HepG2 (cell line): ENCODE results near the gene PDGFB. TPM values are rescaled to one million over a fixed set of nuclear protein-coding genes. Genes with fewer than 3 reads are reported as not detected.

Source experiments
- ATAC-seq: fragments of 200-7000 bp; cut with Tn5 transposase; 3 replicates; pipeline ENCODE4 v1.9.1; 2020; ENCODE audit warnings: mild to moderate bottlenecking, moderate library complexity
- BruUV-seq: library from RNA; stranded (reverse); fragments of 400-500 nt; replicated peaks from 2 replicates; lab custom pipeline; 2021; lab: Mats Ljungman, UMichigan
- CTCF ChIA-PET: fragments of 300-600 bp; formaldehyde crosslinking; extraction: SDS; loops from one replicate; lab custom pipeline; 2021; ENCODE audit warnings: low total read pairs, inconsistent platforms, low intra/inter-chr PET ratio; lab: Yijun Ruan, JAX
- POLR2A ChIA-PET: fragments of 350-600 bp; sonication (Branson Sonifier 250); formaldehyde crosslinking; loops from one replicate; lab custom pipeline; 2020; ENCODE audit warnings: antibody characterized with exemption, inconsistent platforms; lab: Yijun Ruan, JAX
- DNase-seq: peaks from one replicate; pipeline ENCODE4 v3.0.0-alpha.2; 2015; ENCODE audit warnings: low spot score
- FAIRE-seq: peaks from 3 replicates; lab custom pipeline; 2011; peaks lifted over from hg19 to GRCh38; lab: Jason Lieb, UNC
- H2AFZ ChIP-seq: one replicate; pipeline ENCODE4 v1.6.1; 2011; ENCODE audit warnings: low read length, inconsistent platforms
- H3K27ac ChIP-seq: fragments of 300-600 bp; 3 replicates; pipeline ENCODE4 v1.8.0; 2011; ENCODE audit warnings: mixed run types, mild to moderate bottlenecking, mixed read lengths, low read length, inconsistent platforms; ENCODE audit not compliant: insufficient read depth; ENCODE audit errors: extremely low read length
- H3K27me3 ChIP-seq, 2 experiments: fragments of 200-600 bp in 1 of 2; 2 replicates in 1 of 2; 3 replicates in 1 of 2; pipeline versions ENCODE4 v1.6.0 to v1.8.0; 2011; ENCODE audit warnings: low read length in 2 of 2, mild to moderate bottlenecking in 2 of 2, moderate library complexity in 2 of 2, inconsistent platforms in 1 of 2; ENCODE audit not compliant: insufficient read depth in 2 of 2, control insufficient read depth in 1 of 2
- H3K36me3 ChIP-seq, 2 experiments: fragments of 200-600 bp in 1 of 2; replicated peaks in 1 of 2; 2 replicates in 1 of 2; 3 replicates in 1 of 2; pipeline versions ENCODE4 v1.5.1 to v1.8.0; 2011; ENCODE audit warnings: low read length in 2 of 2, inconsistent platforms in 1 of 2; ENCODE audit not compliant: insufficient read depth in 2 of 2, control insufficient read depth in 1 of 2
- H3K4me1 ChIP-seq: 2 replicates; pipeline ENCODE4 v1.5.1; 2012; ENCODE audit warnings: low read length, inconsistent platforms; ENCODE audit not compliant: insufficient read depth
- H3K4me2 ChIP-seq: 2 replicates; pipeline ENCODE4 v1.6.0; 2011; ENCODE audit warnings: low read depth, low read length, inconsistent platforms
- H3K4me3 ChIP-seq, 3 experiments: fragments of 200-600 bp in 1 of 3; sonication (generic), shearing (Covaris generic) in 1 of 3; replicated peaks in 1 of 3; 2 replicates each; pipeline ENCODE4 v1.5.1; 2011 to 2016; ENCODE audit warnings: low read length in 3 of 3, inconsistent platforms in 2 of 3, low read depth in 2 of 3, mild to moderate bottlenecking in 2 of 3, control low read depth in 1 of 3, mixed read lengths in 1 of 3; ENCODE audit not compliant: insufficient read depth in 1 of 3
- H3K79me2 ChIP-seq: one replicate; pipeline ENCODE4 v1.6.1; 2011; ENCODE audit warnings: low read length, inconsistent platforms; ENCODE audit not compliant: insufficient read depth
- H3K9ac ChIP-seq: 2 replicates; pipeline ENCODE4 v1.6.0; 2011; ENCODE audit warnings: mild to moderate bottlenecking, low read depth, low read length, inconsistent platforms; ENCODE audit not compliant: insufficient read depth
- H3K9me3 ChIP-seq: 2 replicates; pipeline ENCODE4 v1.5.1; 2012; ENCODE audit warnings: mild to moderate bottlenecking, low read length
- H4K20me1 ChIP-seq: 2 replicates; pipeline ENCODE4 v1.6.0; 2011; ENCODE audit warnings: inconsistent platforms, mild to moderate bottlenecking, low read length, moderate library complexity; ENCODE audit not compliant: insufficient read depth
- ATM ChIP-seq: fragments of 450-650 bp; IDR thresholded peaks from 2 replicates; pipeline ENCODE4 v1.7.1; 2017; ENCODE audit warnings: mild to moderate bottlenecking, borderline replicate concordance
- CC2D1A ChIP-seq: sonication (generic); formaldehyde crosslinking; IDR thresholded peaks from 2 replicates; pipeline ENCODE4 v1.8.1; 2023; ENCODE audit warnings: mild to moderate bottlenecking, missing genetic modification reagents
- HMG20A ChIP-seq: IDR thresholded peaks from 2 replicates; pipeline ENCODE4 v1.6.1; 2016; ENCODE audit warnings: borderline replicate concordance
- HOXA5 ChIP-seq: sonication (generic); formaldehyde crosslinking; IDR thresholded peaks from 2 replicates; pipeline ENCODE4 v1.4.0; 2020; ENCODE audit warnings: missing genetic modification reagents
- MAFF ChIP-seq: IDR thresholded peaks from 2 replicates; pipeline ENCODE4 v1.6.1; 2011; ENCODE audit warnings: low read depth, low read length, improper control_type of control experiment
- MYC ChIP-seq: sonication (generic); formaldehyde crosslinking; IDR thresholded peaks from 2 replicates; pipeline ENCODE4 v1.9.0; 2021; ENCODE audit warnings: missing genetic modification reagents, borderline replicate concordance
- MZF1 ChIP-seq: sonication (generic); formaldehyde crosslinking; IDR thresholded peaks from 2 replicates; pipeline ENCODE4 v1.8.1; 2023; ENCODE audit warnings: mild to moderate bottlenecking, missing genetic modification reagents, borderline replicate concordance
- NFATC3 ChIP-seq: sonication (generic); formaldehyde crosslinking; IDR thresholded peaks from 2 replicates; pipeline ENCODE4 v1.5.1; 2020; ENCODE audit warnings: mild to moderate bottlenecking, missing genetic modification reagents
- NFKB2 ChIP-seq: sonication (generic); formaldehyde crosslinking; IDR thresholded peaks from 2 replicates; pipeline ENCODE4 v1.4.0; 2020; ENCODE audit warnings: missing genetic modification reagents, borderline replicate concordance
- NFKBIZ ChIP-seq: IDR thresholded peaks from 2 replicates; pipeline ENCODE4 v1.6.1; 2018; ENCODE audit warnings: missing genetic modification reagents, missing compliant biosample characterization
- PPARG ChIP-seq: conservative IDR thresholded peaks from 2 replicates; pipeline ENCODE4 v1.6.1; 2016; ENCODE audit warnings: missing biosample characterization, missing genetic modification reagents
- SOX5 ChIP-seq: IDR thresholded peaks from 2 replicates; pipeline ENCODE4 v1.6.1; 2016; ENCODE audit warnings: borderline replicate concordance
- SUZ12 ChIP-seq: fragments of 150-350 bp; IDR thresholded peaks from 2 replicates; pipeline ENCODE4 v1.6.1; 2014; ENCODE audit warnings: low read depth, low read length
- ZNF432 ChIP-seq: sonication (generic); formaldehyde crosslinking; IDR thresholded peaks from 2 replicates; pipeline ENCODE4 v1.5.0; 2020; ENCODE audit warnings: missing genetic modification reagents, mild to moderate bottlenecking, borderline replicate concordance
- ZNF446 ChIP-seq: sonication (generic); formaldehyde crosslinking; IDR thresholded peaks from 2 replicates; pipeline ENCODE4 v1.5.0; 2020; ENCODE audit warnings: mild to moderate bottlenecking, missing genetic modification reagents
- ZNF878 ChIP-seq: sonication (generic); formaldehyde crosslinking; IDR thresholded peaks from 2 replicates; pipeline ENCODE4 v1.8.1; 2023; ENCODE audit warnings: mild to moderate bottlenecking, missing genetic modification reagents, moderate library complexity
- WGBS: methylation state at CpG from one replicate; pipeline ENCODE4 v1.1.6; 2017; ENCODE audit warnings: low lambda C conversion rate; 5-methylcytosine and 5-hydroxymethylcytosine counted together
- in situ Hi-C: cut with HindIII; loops from 2 replicates; pipeline ENCODE4 v1.10.0; 2017; ENCODE audit warnings: low pct_unique_long_range_greater_than_20kb; ENCODE audit not compliant: extremely low pct_ligation_motif_present
- intact Hi-C: fragments of 100-400 bp; cut with micrococcal nuclease; formaldehyde crosslinking; loops from one replicate; pipeline ENCODE4 v1.10.0; 2022; ENCODE audit not compliant: unreplicated experiment
- polyA plus RNA-seq, 8 experiments: library from polyadenylated mRNA; depleted of rRNA in 3 of 8; stranded (reverse) in 7 of 8; unstranded in 1 of 8; fragments of >200 nt; fragmentation: Illumina TruSeq in 4 of 8; extraction: Trizol in 4 of 8; gene quantifications; 2 replicates each; pipeline versions ENCODE4 v1.2.1 to v1.2.3, GENCODE V29; 2011 to 2016; ENCODE audit warnings: low read depth in 4 of 8, missing spikeins in 1 of 8, mixed read lengths in 1 of 8; ENCODE audit not compliant: insufficient read depth in 1 of 8
- total RNA-seq, 5 experiments: library from RNA; depleted of rRNA; stranded (reverse); fragments of >200 nt; fragmentation: Illumina TruSeq; extraction: Trizol; gene quantifications; 2 replicates each; pipeline ENCODE4 v1.2.3, GENCODE V29; 2016; ENCODE audit warnings: low read depth in 1 of 5
- TF ChIP-seq, protein P1 (sequence below): sonication (generic); formaldehyde crosslinking; IDR thresholded peaks from 2 replicates; pipeline ENCODE4 v1.8.1; 2023; ENCODE audit warnings: missing genetic modification reagents, mild to moderate bottlenecking, borderline replicate concordance
- TF ChIP-seq, protein P2 (sequence below): sonication (generic); formaldehyde crosslinking; IDR thresholded peaks from 2 replicates; pipeline ENCODE4 v1.8.0; 2022; ENCODE audit warnings: mild to moderate bottlenecking, missing genetic modification reagents, moderate library complexity

The PDGFB gene
- total and polyA plus RNA-seq, 2 of the 13 experiments (the other 11 are each of a cell fraction or from before 2014, with no cell fraction given): 1.4 to 10.1 TPM

DNA sequence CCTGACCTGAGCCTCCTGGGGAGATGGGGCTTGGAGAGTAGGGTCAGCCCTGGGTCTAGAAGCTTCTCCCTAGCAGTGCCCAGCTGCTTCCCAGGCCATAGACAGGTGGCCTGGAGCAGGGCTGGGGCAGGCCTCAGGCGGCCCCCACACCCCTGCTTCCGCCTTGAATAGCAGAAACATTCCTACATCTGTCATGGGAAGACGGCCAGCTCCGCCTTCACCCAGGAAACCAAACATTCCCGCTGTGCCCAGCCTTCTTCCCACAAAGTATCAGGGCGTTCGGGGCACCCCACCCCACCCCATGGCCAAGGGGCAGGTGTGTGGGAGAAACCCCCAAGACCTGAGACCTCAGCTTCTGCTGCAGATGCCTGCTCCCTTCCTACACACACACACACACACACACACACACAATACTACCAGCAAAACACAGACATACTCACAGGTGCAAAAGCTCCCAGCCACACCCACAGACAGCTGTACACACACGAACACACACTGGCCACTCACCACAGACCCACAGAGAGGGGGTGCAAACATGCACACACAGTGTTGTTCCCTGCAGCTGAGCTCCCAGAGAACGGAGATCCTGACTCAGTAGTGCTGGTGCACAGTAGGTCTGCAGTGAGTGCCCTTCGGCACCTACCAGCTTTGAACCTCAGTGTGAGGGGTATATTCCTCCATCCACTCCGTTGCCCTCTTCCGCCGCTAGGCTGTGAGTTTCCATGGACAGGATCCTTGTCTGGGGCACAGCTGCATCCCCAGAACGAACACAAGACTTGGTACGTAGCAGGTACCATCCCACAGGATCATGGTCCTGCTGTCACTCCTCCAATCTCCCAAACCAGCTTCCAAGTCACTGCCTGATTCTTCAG is 37.4 kb downstream of the PDGFB start (continued):
- TF ChIP-seq, protein P1, sequence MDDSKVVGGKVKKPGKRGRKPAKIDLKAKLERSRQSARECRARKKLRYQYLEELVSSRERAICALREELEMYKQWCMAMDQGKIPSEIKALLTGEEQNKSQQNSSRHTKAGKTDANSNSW (CRISPR knock-in tag): no peak
- TF ChIP-seq ATM: no peak
- TF ChIP-seq, all 625 proteins: peak for 1

DNA sequence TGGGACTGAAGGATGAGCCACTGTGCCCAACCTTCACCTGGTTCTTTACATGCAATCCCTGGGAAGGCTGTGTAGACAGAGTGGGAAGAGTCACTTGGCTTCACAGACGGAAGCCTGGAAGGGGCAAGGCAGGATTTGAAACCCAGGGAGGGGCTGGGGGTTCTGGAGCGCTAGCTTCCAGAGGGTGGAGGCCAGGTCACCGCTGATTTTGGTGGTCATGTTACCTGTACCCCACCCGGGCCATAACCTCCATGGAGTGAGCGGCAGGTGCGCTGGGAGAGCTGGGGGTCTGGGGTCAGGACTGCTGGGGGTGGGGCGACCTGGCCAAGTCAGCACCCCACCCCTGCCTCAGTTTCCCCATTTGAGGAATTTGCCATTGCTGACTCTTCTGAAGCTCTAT is 38.3 kb downstream of the PDGFB start:
- ChIA-PET CTCF (no interaction called here), POLR2A (interaction anchor here (2.3 kb wide), 1 partner anchor 35 kb away, joined by 7 read pairs; no protein-coding TSS in a partner anchor)
- Histone ChIP-seq H3K27ac (no peak overlapping the region), H3K9ac (no peak overlapping the region), H3K79me2 (no peaks in the 10 kb centered on the region), H2AFZ (no peak overlapping the region), H3K4me3 (no peak overlapping the region), H4K20me1 (no peaks in the 10 kb centered on the region), H3K27me3 (peaks cover 3 to 13% of the 10 kb centered on the region in 2 experiments; a peak in 2 of 5 replicates), H3K36me3 (no peaks in the 10 kb centered on the region), H3K9me3 (no peaks in the 10 kb centered on the region), H3K4me1 (peaks cover 17% of the 10 kb centered on the region; the same call in 1 of the 2 replicates), H3K4me2 (no peak overlapping the region)
- intact Hi-C loops: no loop called here
- in situ Hi-C loops: no loop called here
- DNase-seq (no peak), FAIRE-seq (no peak), ATAC-seq (no peak)
- TF ChIP-seq SOX5 (no peak), NFKBIZ (no peak), HOXA5 (CRISPR knock-in tag) (no peak), MYC (CRISPR knock-in tag) (no peak), NFKB2 (CRISPR knock-in tag) (no peak), MZF1 (CRISPR knock-in tag) (no peak), SUZ12 (no peak), NFATC3 (CRISPR knock-in tag) (no peak), CC2D1A (no peak), PPARG (CRISPR knock-in tag) (no peak), ZNF446 (CRISPR knock-in tag) (no peak), ZNF878 (CRISPR knock-in tag) (no peak), HMG20A (no peak), MAFF (no peak), ZNF432 (CRISPR knock-in tag) (no peak)
- TF ChIP-seq, protein P2, sequence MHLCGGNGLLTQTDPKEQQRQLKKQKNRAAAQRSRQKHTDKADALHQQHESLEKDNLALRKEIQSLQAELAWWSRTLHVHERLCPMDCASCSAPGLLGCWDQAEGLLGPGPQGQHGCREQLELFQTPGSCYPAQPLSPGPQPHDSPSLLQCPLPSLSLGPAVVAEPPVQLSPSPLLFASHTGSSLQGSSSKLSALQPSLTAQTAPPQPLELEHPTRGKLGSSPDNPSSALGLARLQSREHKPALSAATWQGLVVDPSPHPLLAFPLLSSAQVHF (CRISPR knock-in tag): no peak
- WGBS: 50% methylated on average over 6 of the region's 7 CpGs
- BruUV-seq: no TSS peak
